ENCODE measurements around the gene MYLK.
"Not testable (repeated sequence)": the region's sequence is repeated elsewhere in the genome, so short reads cannot be mapped to it uniquely, and the experiment has no call there.

MYLK gene

GRCh38 chr3:123707641-123708040, 176.5 kb downstream of the MYLK start:
- FAIRE-seq; DNase-seq (ENCODE audit: insufficient read length, low spot score): not testable (repeated sequence)

GRCh38 chr3:123706871-123707270, 177.3 kb downstream of the MYLK start:
- FAIRE-seq (no peak), DNase-seq (ENCODE audit: insufficient read length, low spot score) (no peak)

- DNase-seq (ENCODE audit: insufficient read length, low spot score) (no peak), FAIRE-seq (no peak)
Measured at GRCh38 chr3:123705488-123706285, 178.4 kb downstream of the MYLK start.

DNA sequence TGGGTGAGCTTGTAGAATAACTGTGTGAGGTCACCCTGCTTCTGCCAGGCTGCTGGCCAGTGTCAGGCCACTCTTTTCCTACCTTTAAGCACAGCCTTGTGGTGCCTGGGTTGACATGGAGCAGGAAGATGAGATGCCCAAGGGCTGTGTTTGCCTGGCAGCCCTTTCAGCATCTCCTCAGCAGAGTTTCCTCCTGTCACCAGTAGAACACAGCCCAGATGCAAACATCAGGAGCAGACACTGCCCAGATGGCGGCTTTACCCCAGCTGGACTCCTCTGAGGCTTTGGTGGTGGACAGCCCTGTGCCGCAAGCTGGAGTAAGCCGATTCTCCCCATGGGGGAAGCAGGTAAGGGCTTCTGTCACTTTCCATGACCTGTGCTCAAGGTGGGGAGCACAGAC, 180.5 kb downstream of the MYLK start:
- not testable (repeated sequence) for DNase-seq (ENCODE audit: insufficient read length, low spot score); FAIRE-seq

GRCh38 chr3:123702720-123703119, 181.4 kb downstream of the MYLK start:
- no peak for FAIRE-seq
- no peak for DNase-seq (ENCODE audit: insufficient read length, low spot score)

DNA sequence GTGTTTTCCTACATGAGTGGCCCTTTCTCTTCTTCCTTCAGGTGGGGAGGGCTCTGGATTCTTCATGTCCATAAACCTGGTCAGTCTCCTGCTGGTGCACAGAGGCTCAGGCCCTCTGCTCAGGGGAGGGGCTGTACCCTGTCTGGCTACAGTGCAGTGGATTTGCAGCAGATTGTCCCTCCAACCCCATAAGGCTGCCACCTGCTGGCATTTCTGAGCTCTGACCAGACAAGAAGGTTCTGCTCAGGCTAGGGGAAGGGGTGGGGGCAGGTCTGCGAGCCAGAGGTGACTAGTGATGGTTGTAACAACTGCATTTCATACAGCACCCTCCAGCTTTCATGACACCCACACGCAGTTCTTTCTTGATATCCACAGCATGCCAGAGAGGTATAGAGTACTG, 182.1 kb downstream of the MYLK start:
- not testable (repeated sequence) for FAIRE-seq; DNase-seq (ENCODE audit: insufficient read length, low spot score)

DNA sequence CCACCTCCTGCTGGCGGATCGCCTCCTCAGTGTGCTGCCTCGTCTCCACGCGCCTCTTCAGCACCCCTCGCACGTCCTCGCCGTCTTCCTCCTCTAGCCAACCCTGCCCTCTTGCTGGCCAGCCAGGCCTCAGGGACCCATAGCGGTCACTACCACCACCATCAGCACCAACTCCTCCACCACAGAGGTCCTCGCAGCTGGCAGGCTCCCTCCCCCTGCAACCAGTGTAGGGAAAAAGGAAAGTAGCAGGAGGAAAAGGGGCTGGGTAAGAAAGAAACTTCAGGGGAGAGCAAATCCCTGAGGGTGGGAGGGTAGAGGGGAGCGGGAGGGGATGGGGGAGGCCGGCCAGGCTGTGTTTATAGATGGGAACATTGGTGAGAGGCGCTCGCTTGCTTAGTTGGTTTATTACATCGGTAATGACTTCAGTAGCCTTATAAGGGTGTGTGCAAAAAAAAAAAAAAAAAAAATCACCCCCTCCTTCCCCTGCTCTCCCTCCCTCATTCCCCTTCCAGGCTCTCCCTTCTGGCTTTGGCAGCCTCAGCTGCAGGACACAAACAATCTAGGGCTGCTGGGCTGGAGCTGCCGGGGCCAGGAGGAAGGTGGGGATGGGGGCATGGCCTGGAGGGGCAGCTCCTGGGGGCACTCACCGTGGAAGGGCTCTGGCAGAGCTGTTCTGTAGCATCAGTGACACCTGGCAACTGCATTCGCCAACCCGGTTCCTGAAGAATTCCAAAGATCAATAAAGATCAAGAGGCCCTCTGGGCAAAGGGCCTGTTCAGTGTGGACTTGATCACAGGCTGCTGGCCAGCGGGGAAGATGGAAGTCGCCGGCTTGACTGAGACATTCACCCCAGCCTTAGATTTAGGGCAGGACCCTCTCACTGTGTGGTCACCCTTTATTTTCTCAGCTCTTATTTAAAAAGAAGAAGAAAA, 183.1 kb downstream of the MYLK start:
- no peak for DNase-seq (ENCODE audit: insufficient read length, low spot score)
- no peak for FAIRE-seq

DNA sequence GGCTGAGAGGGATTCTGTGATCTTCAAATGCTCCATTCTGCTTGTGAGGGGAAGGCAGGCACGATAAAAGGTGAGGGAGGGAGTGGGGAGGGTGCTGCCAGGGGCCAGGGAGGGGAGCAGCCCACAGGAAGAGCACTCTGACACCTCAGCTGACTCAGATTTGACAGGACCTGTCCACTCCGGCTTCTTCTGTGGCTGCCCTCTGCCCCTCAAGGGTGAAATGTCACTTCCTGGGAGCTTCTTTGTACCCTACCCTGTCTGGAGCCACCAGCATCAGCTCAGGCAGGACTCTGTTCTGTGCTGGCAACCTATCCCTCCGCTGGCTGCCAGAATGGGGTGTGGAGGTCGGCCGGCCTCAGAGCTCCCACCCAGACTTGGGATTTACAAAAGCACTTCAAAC, 185.3 kb downstream of the MYLK start:
- DNase-seq (ENCODE audit: insufficient read length, low spot score), result no peak
- FAIRE-seq, result no peak

DNA sequence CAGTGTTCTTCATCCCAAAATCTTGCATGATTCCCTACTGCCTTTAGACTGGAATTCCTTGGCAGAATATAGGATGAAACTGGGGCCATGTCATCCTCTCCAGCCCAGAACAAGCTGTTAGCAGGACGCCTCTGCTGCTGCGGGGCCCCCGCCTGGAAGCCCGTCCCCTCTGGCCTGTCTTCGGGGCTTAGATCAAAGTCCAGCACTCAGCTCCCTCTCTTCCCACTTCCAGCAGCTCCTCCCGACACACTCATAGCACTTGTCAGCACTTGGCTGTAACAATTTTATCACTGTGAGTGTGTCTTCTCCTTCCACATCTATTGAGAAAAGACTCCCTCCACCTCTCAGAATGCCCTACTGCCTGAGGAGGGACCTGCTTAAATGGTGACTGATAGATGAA, 187.3 kb downstream of the MYLK start:
- FAIRE-seq (no peak), DNase-seq (ENCODE audit: insufficient read length, low spot score) (no peak)

- DNase-seq (ENCODE audit: insufficient read length, low spot score), result no peak
- no peak for FAIRE-seq
Measured at GRCh38 chr3:123695731-123696640, 188.1 kb downstream of the MYLK start.

- FAIRE-seq (no peak), DNase-seq (ENCODE audit: insufficient read length, low spot score) (no peak)
Measured at GRCh38 chr3:123695152-123695551, 189.0 kb downstream of the MYLK start.

DNA sequence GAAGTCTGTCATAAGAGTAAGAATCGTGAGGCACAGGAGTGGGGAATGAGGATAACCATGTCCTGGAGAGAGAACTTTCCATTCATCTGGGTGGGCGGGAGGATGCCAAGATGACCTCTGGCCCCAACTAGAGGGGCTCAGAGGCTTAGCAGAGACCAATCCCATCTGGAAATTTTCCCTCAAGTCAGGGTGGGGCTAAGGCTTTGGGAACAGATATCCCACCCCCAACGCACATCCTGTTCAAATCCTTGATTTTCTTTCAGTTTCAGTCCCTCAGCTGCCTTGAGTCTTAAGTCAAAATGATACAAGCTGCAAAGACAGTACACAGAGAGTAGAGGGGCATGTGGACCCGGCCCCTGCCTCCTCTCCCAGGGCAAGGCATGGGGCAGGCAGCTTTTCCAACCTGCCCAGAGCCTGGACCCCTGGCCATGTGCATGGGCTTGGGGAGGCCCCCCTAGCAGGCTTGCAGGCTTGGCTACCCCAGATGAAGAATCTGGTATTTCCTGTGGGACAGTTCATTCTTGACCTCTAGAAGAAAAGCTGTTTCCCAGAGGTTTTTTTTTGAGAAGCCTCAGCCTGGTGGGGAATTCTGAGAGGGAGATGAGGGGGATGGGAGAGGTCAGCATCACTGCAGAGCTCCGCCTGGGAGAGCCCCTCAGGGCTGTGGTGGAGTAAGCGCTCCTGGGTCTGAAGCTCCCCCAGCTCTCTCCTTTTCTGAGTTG, 189.6 kb downstream of the MYLK start:
- DNase-seq (ENCODE audit: insufficient read length, low spot score) (no peak), FAIRE-seq (no peak)

DNA sequence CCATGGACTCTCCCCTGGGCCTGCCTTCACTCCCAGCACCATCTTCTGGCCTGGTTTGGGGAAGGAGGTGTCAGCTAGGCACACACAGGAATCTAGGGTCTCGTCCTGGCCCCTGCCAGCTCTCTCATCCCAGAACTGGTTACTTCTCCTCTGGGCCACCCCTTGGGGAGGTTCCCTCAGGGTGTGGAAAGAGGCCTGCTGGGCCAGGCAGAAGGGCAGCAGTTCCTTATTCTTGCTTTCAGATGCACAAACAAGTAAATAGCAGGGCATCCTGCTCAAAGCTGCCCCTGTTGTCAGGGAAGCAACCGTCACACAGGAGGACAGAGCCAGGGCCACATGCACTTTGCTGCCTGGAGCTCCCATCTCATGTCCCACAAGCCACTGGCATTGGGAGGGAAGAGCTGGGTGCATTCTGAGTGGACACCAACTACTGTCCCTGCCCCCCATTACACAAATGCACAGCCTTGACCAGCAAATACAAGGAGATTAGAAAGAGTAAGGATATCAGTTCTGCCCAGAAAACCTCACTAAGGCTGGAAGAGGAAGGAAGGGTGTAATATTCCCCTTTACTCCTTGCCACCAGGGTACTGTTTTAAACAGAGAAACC, 190.4 kb downstream of the MYLK start:
- DNase-seq (ENCODE audit: insufficient read length, low spot score) (no peak), FAIRE-seq (no peak)

DNA sequence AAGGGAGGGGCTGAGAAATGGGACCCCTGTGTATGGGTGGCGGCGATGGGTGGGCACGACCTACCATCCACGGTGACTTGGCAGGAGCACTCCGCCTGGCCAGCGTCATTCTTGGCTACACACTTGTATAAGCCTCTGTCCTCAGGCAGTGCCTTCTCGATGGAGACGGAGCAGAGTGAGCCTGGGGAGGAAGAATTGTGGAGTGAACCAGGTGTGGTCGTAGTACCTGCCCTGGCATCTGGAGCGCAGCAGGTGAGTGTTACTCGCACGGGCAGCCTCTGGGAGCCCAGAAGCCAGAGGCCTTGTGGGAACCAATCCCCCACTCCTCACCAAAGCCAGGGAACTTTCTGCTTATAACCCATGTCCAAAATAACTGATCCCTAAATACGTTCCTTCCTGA, 191.5 kb downstream of the MYLK start:
- FAIRE-seq (no peak), DNase-seq (ENCODE audit: insufficient read length, low spot score) (no peak)

DNA sequence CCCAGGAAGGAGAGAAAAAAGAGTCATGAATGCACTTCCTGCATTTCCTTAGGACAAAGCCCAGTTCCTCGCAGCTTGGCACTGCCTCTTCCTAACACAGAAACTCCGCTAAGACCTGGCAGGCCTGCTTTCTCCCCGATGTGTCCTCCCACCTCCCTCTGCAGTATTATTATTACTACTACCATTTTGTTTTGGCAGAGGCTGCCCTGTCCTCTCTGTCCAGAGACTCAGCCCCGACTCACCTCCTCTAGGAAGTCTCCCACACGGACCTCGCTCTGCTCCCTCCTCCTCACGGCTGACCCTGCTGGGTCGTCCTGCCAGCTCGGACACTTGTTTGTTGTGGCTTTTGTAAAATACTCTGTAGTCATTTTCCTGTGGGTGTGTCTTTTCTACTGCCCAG, 192.1 kb downstream of the MYLK start:
- FAIRE-seq, result no peak
- no peak for DNase-seq (ENCODE audit: insufficient read length, low spot score)

DNA sequence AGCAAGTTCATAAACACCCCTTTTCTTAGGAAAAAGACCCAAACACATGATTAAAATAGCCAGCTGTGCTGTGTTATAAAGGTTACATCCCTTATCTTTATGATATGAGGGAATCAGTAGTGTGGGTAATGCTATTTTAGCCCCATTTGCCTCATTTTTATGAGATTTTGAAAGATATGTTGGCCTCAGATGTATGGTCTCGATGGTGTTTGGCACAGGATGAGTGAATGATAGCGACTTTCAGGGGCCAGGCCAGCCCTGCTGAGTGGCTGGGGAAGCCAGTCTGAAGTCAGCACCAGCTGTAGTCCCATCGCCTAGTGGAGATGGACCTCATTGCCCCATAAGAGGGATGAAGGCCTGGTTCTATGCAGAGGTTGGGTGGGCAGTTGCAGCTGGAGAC, 194.3 kb downstream of the MYLK start:
- DNase-seq (ENCODE audit: insufficient read length, low spot score) (no peak), FAIRE-seq (no peak)

DNA sequence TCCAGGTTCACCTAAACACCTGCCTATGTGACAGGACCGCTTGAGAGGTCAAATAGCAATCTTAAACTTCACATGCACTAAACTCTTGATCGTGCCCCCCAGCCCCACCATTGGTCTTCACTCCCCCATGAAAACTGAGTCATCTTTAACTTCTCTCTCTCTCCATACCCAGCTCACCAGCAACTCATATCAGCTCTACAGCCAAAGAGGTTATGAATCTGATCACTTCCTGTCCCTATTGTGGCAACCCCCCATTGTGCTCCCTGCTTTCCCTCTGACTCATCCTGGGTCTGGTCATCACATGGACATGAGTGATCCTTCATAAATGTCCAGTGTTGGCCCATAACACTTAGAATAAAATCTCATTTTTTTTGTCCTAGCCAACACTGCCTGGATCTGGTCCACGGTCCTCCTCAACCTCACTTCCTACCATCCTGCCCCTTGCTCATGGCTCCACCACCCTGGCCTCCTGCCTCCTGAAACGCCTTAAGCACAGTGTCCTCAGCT, 195.8 kb downstream of the MYLK start:
- no peak for FAIRE-seq
- no peak for DNase-seq (ENCODE audit: insufficient read length, low spot score)

DNA sequence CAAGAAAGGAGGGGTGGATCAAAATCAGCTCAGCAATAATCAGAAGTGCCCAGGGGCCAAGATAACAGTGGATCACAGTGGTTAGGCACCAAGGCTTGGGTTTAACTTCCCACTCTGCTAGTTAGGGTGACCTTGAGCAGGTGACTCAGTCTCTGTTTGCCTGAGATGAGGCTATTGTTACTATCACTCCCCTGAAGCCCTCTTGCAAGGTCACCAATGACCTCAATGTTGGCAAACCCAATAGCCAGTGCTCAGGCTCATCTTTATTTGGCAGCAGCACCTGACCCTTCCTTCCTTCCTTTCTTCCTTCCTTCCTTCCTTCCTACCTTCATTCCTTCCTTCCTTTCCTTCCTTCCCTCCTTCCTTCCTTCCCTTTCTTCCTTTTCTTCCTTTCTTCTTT, 196.8 kb downstream of the MYLK start:
- DNase-seq (ENCODE audit: insufficient read length, low spot score) (no peak), FAIRE-seq (no peak)

DNA sequence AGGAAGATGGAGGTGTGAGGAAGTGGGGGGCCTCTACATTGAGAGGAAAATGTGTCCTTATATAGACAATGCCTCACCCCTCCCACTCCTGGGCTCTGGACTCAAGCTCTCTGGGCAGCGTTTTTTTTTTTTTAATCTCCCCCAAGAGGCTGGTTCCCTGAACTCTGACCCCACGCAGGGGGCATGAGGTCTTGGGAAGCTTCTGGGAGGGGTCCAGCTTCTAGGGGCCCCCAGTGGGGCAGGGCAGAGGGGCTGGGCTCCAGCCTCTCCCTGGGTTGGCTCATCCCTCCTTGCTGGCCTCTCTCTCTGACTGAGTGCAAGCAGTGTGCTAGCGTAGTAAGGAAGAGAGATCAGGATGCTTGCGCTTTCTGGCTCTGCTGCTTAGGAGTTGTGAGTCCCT, 197.9 kb downstream of the MYLK start:
- no peak for DNase-seq (ENCODE audit: insufficient read length, low spot score)
- FAIRE-seq, result no peak

DNA sequence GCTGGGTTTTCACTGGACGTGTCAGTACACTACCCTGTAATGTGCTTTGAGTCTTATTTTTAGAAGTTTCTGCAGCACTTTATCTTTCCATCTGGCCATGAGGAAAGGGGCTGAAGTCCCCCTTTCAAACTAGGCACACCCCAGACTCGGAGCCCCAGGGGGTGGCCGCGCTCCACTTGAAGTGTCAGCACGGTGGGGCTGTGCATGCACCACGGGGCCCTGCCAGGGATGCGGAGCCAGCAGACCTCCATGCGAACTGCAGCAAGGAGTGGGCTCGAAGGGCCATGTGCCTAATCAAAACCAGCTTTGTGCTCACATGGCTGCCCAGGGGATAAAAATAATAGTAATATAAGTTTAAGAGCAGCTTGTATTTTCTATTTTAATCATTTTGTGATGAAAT, 198.4 kb downstream of the MYLK start:
- DNase-seq (ENCODE audit: insufficient read length, low spot score) (no peak), FAIRE-seq (no peak)
